ENCODE data around the gene GPR18. TPM values are rescaled to one million over a fixed set of nuclear protein-coding genes. Genes with fewer than 3 reads are reported as not detected.

Gene GPR18
- total RNA-seq, 2 experiments from 2014 or later, result 42.9 to 45.1 TPM

DNA sequence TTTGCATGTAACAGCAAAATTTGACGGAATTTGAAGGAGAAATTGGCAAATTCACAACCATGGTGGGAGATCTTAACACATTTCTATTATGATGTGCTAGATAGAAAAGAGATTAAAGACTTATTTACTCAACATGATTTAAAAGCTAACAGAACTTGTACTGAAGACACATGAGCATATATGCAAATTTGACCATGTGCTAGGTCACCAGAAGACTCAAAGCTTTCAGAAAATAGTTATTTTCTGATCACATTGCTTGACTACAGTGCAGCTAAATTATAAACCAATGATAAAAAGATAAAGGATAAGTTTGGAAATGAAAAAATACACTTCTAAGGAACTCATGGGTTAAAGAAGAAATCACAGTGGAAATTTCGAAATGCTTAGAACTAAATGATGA, 39.9 kb upstream of the GPR18 start:
- no peaks in the 10 kb centered on the region for H3K27me3 ChIP-seq (ENCODE audit: control insufficient read depth in 1 of 2, insufficient read depth in 2 of 2, low read length in 2 of 2)
- Mint-ChIP-seq H3K36me3 (ENCODE audit: low read depth) (peaks cover 86% of the 10 kb centered on the region), H3K27ac (peak overlapping the region; percentile 100), H3K27me3 (no peaks in the 10 kb centered on the region), H3K9me3 (no peaks in the 10 kb centered on the region), H3K4me1 (ENCODE audit: low read depth) (peaks cover 93% of the 10 kb centered on the region), H3K4me3 (peak overlapping the region; percentile 86)
- peaks cover 69% of the 10 kb centered on the region for H3K36me3 ChIP-seq (ENCODE audit: insufficient read depth, low read length)
- POLR2A ChIA-PET, result interaction anchor here (0.6 to 13.9 kb wide), 19 partner anchors 10 to 370 kb away, joined by 3 to 220 read pairs (median 3); partner anchors contain the start of gene UBAC2
- H3K9me3 ChIP-seq (ENCODE audit: control insufficient read depth in 1 of 2, insufficient read depth in 1 of 2, low read length in 2 of 2), result no peaks in the 10 kb centered on the region
- H3K4me1 ChIP-seq (ENCODE audit: insufficient read depth, low read length), result peaks cover 54% of the 10 kb centered on the region
- TF ChIP-seq, protein P1, sequence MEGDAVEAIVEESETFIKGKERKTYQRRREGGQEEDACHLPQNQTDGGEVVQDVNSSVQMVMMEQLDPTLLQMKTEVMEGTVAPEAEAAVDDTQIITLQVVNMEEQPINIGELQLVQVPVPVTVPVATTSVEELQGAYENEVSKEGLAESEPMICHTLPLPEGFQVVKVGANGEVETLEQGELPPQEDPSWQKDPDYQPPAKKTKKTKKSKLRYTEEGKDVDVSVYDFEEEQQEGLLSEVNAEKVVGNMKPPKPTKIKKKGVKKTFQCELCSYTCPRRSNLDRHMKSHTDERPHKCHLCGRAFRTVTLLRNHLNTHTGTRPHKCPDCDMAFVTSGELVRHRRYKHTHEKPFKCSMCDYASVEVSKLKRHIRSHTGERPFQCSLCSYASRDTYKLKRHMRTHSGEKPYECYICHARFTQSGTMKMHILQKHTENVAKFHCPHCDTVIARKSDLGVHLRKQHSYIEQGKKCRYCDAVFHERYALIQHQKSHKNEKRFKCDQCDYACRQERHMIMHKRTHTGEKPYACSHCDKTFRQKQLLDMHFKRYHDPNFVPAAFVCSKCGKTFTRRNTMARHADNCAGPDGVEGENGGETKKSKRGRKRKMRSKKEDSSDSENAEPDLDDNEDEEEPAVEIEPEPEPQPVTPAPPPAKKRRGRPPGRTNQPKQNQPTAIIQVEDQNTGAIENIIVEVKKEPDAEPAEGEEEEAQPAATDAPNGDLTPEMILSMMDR (IDR thresholded peaks at IDR 0.05), result no peak
- H3K27ac ChIP-seq (ENCODE audit: low read depth in 1 of 2, low read length in 2 of 2), result peak overlapping the region; percentile 39 to 78
- DNase-seq (no peak), ATAC-seq (ENCODE audit: poor library complexity) (no peak)
- intact Hi-C loops (cut with DNase I, micrococcal nuclease), result loop anchor here in 1 of 2 experiments (2.0 to 10.0 kb wide), 2 partner anchors 59 to 207 kb away; partner anchors contain the start of gene TM9SF2
- peak overlapping the region; percentile 28 for H3K4me3 ChIP-seq (ENCODE audit: low read length)
- CTCF ChIA-PET, result interaction anchor here (0.6 to 4.6 kb wide), 9 partner anchors 11 to 138 kb away, joined by 3 to 32 read pairs (median 4); no protein-coding TSS in a partner anchor

DNA sequence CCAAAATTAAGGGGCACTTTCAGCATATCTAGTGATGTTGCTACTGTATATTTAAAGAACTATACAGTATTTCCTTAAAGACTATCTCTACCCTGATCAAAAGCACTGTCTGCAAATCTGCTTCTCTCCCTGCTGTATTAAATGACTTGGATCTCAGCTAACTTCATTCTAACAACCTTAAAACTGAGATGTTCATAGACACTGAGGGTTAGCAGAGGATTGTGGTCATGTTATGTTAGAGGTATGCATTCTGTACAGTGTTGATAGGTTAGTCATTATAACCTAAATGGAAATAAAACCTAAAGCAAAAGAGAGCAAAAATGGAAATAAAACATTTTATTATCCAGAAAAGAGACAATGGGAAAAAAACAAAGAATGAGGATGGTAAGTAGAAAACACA, 39.2 kb upstream of the GPR18 start:
- ChIA-PET CTCF (interaction anchor here (0.6 to 4.6 kb wide), 11 partner anchors 10 to 139 kb away, joined by 3 to 32 read pairs (median 4); no protein-coding TSS in a partner anchor), POLR2A (interaction anchor here (0.6 to 13.9 kb wide), 18 partner anchors 9 to 97 kb away, joined by 3 to 220 read pairs (median 5); partner anchors contain the start of genes GPR183 and UBAC2)
- Mint-ChIP-seq H3K4me1 (ENCODE audit: low read depth) (peaks cover 93% of the 10 kb centered on the region), H3K27ac (peak overlapping the region; percentile 100), H3K4me3 (peak overlapping the region; percentile 86), H3K9me3 (no peaks in the 10 kb centered on the region), H3K36me3 (ENCODE audit: low read depth) (peaks cover 86% of the 10 kb centered on the region), H3K27me3 (no peaks in the 10 kb centered on the region)
- H3K27me3 ChIP-seq (ENCODE audit: control insufficient read depth in 1 of 2, insufficient read depth in 2 of 2, low read length in 2 of 2), result no peaks in the 10 kb centered on the region
- peak overlapping the region; percentile 39 to 78 for H3K27ac ChIP-seq (ENCODE audit: low read depth in 1 of 2, low read length in 2 of 2)
- peaks cover 47% of the 10 kb centered on the region for H3K4me1 ChIP-seq (ENCODE audit: insufficient read depth, low read length)
- ATAC-seq (ENCODE audit: poor library complexity), result peak; percentile 4
- H3K36me3 ChIP-seq (ENCODE audit: insufficient read depth, low read length), result peaks cover 69% of the 10 kb centered on the region
- peak overlapping the region; percentile 28 for H3K4me3 ChIP-seq (ENCODE audit: low read length)
- H3K9me3 ChIP-seq (ENCODE audit: control insufficient read depth in 1 of 2, insufficient read depth in 1 of 2, low read length in 2 of 2), result no peaks in the 10 kb centered on the region
- TF ChIP-seq, protein P1 (IDR thresholded peaks at IDR 0.05), result no peak
- intact Hi-C loops (cut with DNase I, micrococcal nuclease), result loop anchor here in 1 of 2 experiments (2.0 to 10.0 kb wide), 4 partner anchors 15 to 207 kb away; partner anchors contain the start of gene TM9SF2
- DNase-seq, result no peak

DNA sequence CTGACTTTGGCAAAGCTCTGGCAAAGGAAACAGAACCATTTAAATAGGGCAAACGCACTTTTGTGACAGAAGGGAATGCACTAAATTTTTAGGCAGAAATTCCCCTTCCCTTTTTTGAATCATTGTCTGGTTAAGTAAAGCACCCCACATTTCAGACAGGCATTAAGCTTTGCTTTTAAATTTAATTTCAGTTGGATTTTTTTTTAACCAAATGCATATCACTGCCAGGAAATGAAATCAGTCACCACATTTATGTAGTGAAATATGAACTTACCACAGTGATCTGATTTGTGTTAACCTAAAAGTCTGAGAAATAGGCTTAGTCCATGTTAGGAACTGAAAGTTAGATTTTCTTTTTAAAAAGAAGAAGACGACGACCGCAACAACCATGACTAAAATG, 38.2 kb upstream of the GPR18 start:
- no peaks in the 10 kb centered on the region for H3K9me3 Mint-ChIP-seq
- H3K36me3 Mint-ChIP-seq (ENCODE audit: low read depth), result peaks cover 82% of the 10 kb centered on the region
- Histone ChIP-seq H3K9me3 (ENCODE audit: control insufficient read depth in 1 of 2, insufficient read depth in 1 of 2, low read length in 2 of 2) (no peaks in the 10 kb centered on the region), H3K4me3 (ENCODE audit: low read length) (peak overlapping the region; percentile 28), H3K4me1 (ENCODE audit: insufficient read depth, low read length) (peaks cover 43% of the 10 kb centered on the region), H3K36me3 (ENCODE audit: insufficient read depth, low read length) (peaks cover 60% of the 10 kb centered on the region), H3K27me3 (ENCODE audit: control insufficient read depth in 1 of 2, insufficient read depth in 2 of 2, low read length in 2 of 2) (no peaks in the 10 kb centered on the region), H3K27ac (ENCODE audit: low read depth in 1 of 2, low read length in 2 of 2) (peak overlapping the region; percentile 39 to 78)
- ChIA-PET CTCF (interaction anchor here (1.0 to 4.6 kb wide), 7 partner anchors 11 to 140 kb away, joined by 3 to 32 read pairs (median 5); partner anchors contain the start of gene GPR183), POLR2A (interaction anchor here (0.6 to 13.9 kb wide), 29 partner anchors 8 to 199 kb away, joined by 3 to 220 read pairs (median 4); partner anchors contain the start of genes GPR183 and UBAC2)
- intact Hi-C loops (cut with DNase I, micrococcal nuclease), result loop anchor here in 1 of 2 experiments (1.0 to 10.0 kb wide), 5 partner anchors 8 to 208 kb away; partner anchors contain the start of gene TM9SF2
- H3K4me3 Mint-ChIP-seq, result peak overlapping the region; percentile 86
- peaks cover 93% of the 10 kb centered on the region for H3K4me1 Mint-ChIP-seq (ENCODE audit: low read depth)
- DNase-seq (peak in 3 of 14 experiments; percentile 63 to 74 (median 68)), ATAC-seq (ENCODE audit: poor library complexity) (peak; percentile 60)
- H3K27ac Mint-ChIP-seq, result peak overlapping the region; percentile 100
- TF ChIP-seq, protein P1 (IDR thresholded peaks at IDR 0.05), result no peak
- H3K27me3 Mint-ChIP-seq, result no peaks in the 10 kb centered on the region

All from CD4-positive, alpha-beta T cell (primary cell).